ENCODE results near the gene DNAJC13. TPM values are rescaled to one million over a fixed set of nuclear protein-coding genes. Genes with fewer than 3 reads are reported as not detected.

The DNAJC13 gene
- total RNA-seq, 1 experiment from 2014 or later, result 28.8 TPM

DNA sequence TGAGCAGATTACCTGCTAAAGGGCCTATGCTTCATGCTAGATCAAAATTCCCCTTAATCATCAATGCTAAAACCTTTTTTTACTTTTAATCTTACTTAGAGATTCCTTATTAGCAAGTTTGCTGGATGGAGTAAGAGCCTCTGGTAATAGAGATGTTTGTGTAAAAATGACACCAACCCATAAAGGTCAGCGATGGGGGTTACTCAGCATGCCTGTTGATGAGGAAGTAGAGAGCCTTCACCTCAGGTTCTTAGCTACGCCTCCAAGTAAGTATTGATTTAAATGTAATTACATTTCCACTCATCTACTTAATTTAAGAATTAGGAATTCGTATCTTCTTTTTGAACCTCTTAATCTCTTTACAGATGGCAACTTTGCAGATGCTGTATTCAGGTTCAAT is 38.8 kb downstream of the DNAJC13 start:
- no TSS peak for BruUV-seq (replicated peaks)
- Histone ChIP-seq H3K79me2 (ENCODE audit: insufficient read depth, low read length) (no peaks in the 10 kb centered on the region), H3K36me3 (ENCODE audit: control insufficient read depth in 1 of 2, insufficient read depth in 2 of 2, low read length in 2 of 2) (peaks cover 12 to 17% of the 10 kb centered on the region in 2 experiments; a peak in 3 of 4 replicates), H3K9me3 (ENCODE audit: control insufficient read depth in 1 of 2, insufficient read depth in 1 of 2, low read depth in 1 of 2, low read length in 2 of 2) (no peaks in the 10 kb centered on the region), H3K9me2 (ENCODE audit: insufficient read depth) (no peaks in the 10 kb centered on the region), H4K20me1 (ENCODE audit: insufficient read depth) (no peaks in the 10 kb centered on the region), H3K4me2 (ENCODE audit: low read length) (no peak overlapping the region), H3K27ac (ENCODE audit: low read depth, low read length) (no peak overlapping the region), H3K4me1 (ENCODE audit: control insufficient read depth in 1 of 2, insufficient read depth in 2 of 2, low read length in 2 of 2) (no peaks in the 10 kb centered on the region), H2AFZ (ENCODE audit: low read depth, low read length, poor library complexity, severe bottlenecking) (no peak overlapping the region), H3K9ac (ENCODE audit: low read length) (no peak overlapping the region), H3K4me3 (replicated peaks in 1 of 2; ENCODE audit: low read depth in 1 of 2, low read length in 2 of 2) (no peak overlapping the region), H3K27me3 (ENCODE audit: insufficient read depth, low read length) (no peaks in the 10 kb centered on the region)
- intact Hi-C loops (cut with micrococcal nuclease), result no loop called here
- RAD21 ChIA-PET (ENCODE audit: low non-redundant PET in 1 of 2, low total read pairs in 2 of 2, uncharacterized antibody in 2 of 2, unreplicated experiment in 2 of 2), result no interaction called here
- CTCF ChIA-PET, result no interaction called here
- POLR2A ChIA-PET, result no interaction called here
- ATAC-seq, result no peak
- TF ChIP-seq, protein P1, sequence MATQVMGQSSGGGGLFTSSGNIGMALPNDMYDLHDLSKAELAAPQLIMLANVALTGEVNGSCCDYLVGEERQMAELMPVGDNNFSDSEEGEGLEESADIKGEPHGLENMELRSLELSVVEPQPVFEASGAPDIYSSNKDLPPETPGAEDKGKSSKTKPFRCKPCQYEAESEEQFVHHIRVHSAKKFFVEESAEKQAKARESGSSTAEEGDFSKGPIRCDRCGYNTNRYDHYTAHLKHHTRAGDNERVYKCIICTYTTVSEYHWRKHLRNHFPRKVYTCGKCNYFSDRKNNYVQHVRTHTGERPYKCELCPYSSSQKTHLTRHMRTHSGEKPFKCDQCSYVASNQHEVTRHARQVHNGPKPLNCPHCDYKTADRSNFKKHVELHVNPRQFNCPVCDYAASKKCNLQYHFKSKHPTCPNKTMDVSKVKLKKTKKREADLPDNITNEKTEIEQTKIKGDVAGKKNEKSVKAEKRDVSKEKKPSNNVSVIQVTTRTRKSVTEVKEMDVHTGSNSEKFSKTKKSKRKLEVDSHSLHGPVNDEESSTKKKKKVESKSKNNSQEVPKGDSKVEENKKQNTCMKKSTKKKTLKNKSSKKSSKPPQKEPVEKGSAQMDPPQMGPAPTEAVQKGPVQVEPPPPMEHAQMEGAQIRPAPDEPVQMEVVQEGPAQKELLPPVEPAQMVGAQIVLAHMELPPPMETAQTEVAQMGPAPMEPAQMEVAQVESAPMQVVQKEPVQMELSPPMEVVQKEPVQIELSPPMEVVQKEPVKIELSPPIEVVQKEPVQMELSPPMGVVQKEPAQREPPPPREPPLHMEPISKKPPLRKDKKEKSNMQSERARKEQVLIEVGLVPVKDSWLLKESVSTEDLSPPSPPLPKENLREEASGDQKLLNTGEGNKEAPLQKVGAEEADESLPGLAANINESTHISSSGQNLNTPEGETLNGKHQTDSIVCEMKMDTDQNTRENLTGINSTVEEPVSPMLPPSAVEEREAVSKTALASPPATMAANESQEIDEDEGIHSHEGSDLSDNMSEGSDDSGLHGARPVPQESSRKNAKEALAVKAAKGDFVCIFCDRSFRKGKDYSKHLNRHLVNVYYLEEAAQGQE (IDR thresholded peaks at IDR 0.05; ENCODE audit: low read depth), result no peak
- TF ChIP-seq, protein P2, sequence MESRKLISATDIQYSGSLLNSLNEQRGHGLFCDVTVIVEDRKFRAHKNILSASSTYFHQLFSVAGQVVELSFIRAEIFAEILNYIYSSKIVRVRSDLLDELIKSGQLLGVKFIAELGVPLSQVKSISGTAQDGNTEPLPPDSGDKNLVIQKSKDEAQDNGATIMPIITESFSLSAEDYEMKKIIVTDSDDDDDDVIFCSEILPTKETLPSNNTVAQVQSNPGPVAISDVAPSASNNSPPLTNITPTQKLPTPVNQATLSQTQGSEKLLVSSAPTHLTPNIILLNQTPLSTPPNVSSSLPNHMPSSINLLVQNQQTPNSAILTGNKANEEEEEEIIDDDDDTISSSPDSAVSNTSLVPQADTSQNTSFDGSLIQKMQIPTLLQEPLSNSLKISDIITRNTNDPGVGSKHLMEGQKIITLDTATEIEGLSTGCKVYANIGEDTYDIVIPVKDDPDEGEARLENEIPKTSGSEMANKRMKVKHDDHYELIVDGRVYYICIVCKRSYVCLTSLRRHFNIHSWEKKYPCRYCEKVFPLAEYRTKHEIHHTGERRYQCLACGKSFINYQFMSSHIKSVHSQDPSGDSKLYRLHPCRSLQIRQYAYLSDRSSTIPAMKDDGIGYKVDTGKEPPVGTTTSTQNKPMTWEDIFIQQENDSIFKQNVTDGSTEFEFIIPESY (IDR thresholded peaks at IDR 0.05; ENCODE audit: extremely low read depth, insufficient replicate concordance, low read length), result no peak
- TF ChIP-seq, protein P3, sequence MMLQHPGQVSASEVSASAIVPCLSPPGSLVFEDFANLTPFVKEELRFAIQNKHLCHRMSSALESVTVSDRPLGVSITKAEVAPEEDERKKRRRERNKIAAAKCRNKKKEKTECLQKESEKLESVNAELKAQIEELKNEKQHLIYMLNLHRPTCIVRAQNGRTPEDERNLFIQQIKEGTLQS (IDR thresholded peaks at IDR 0.05), result no peak
- TF ChIP-seq JUND (IDR thresholded peaks at IDR 0.05) (no peak), CBX3 (IDR thresholded peaks at IDR 0.05; ENCODE audit: low read depth) (no peak), EZH2 (IDR thresholded peaks at IDR 0.05) (no peak), EZH2phosphoT487 (IDR thresholded peaks at IDR 0.05; ENCODE audit: borderline replicate concordance) (no peak), ZFX (IDR thresholded peaks at IDR 0.05) (no peak), YY1 (IDR thresholded peaks at IDR 0.05; ENCODE audit: extremely low read depth, insufficient replicate concordance, low read depth, low read length) (no peak), CEBPB (IDR thresholded peaks at IDR 0.05; ENCODE audit: low read depth) (no peak), FOSL1 (IDR thresholded peaks at IDR 0.05; ENCODE audit: low read depth) (no peak), SP1 (IDR thresholded peaks at IDR 0.05; ENCODE audit: low read depth) (no peak), POLR2AphosphoS5 (IDR thresholded peaks at IDR 0.05; ENCODE audit: low read depth, low read length) (no peak), ZNF274 (IDR thresholded peaks at IDR 0.05; ENCODE audit: low read depth, low read length) (no peak), ELF1 (IDR thresholded peaks at IDR 0.05; ENCODE audit: borderline replicate concordance, low read depth) (no peak), TCF7L2 (IDR thresholded peaks at IDR 0.05; ENCODE audit: borderline replicate concordance, extremely low read depth, insufficient read depth, insufficient read length) (no peak), POLR2A (IDR thresholded peaks at IDR 0.05; ENCODE audit: borderline replicate concordance, extremely low read depth, insufficient read depth, insufficient read length) (no peak), SRF (IDR thresholded peaks at IDR 0.05; ENCODE audit: low read depth) (no peak)
- TF ChIP-seq, protein P4, sequence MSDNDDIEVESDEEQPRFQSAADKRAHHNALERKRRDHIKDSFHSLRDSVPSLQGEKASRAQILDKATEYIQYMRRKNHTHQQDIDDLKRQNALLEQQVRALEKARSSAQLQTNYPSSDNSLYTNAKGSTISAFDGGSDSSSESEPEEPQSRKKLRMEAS (IDR thresholded peaks at IDR 0.05), result no peak
- TF ChIP-seq, protein P5, sequence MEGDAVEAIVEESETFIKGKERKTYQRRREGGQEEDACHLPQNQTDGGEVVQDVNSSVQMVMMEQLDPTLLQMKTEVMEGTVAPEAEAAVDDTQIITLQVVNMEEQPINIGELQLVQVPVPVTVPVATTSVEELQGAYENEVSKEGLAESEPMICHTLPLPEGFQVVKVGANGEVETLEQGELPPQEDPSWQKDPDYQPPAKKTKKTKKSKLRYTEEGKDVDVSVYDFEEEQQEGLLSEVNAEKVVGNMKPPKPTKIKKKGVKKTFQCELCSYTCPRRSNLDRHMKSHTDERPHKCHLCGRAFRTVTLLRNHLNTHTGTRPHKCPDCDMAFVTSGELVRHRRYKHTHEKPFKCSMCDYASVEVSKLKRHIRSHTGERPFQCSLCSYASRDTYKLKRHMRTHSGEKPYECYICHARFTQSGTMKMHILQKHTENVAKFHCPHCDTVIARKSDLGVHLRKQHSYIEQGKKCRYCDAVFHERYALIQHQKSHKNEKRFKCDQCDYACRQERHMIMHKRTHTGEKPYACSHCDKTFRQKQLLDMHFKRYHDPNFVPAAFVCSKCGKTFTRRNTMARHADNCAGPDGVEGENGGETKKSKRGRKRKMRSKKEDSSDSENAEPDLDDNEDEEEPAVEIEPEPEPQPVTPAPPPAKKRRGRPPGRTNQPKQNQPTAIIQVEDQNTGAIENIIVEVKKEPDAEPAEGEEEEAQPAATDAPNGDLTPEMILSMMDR (IDR thresholded peaks at IDR 0.05 in 2 of 3, conservative IDR thresholded peaks at IDR 0.05 in 1 of 3; ENCODE audit: borderline replicate concordance in 1 of 3, insufficient read depth in 1 of 3, low read depth in 2 of 3, low read length in 2 of 3), result no peak
- DNase-seq (ENCODE audit: low read depth, low spot score), result no peak
